Common myeloid progenitor, CD34-positive (primary cell): ENCODE data around the gene YPEL5.
"Not testable (repeated sequence)": the region's sequence is repeated elsewhere in the genome, so short reads cannot be mapped to it uniquely, and the experiment has no call there.

Source experiments
- CTCF ChIA-PET: fragments of 350-600 bp; sonication (Branson Sonifier 250); formaldehyde crosslinking; loops from one replicate; lab custom pipeline; 2021; ENCODE audit warnings: antibody characterized with exemption; lab: Charles Lee
- POLR2A ChIA-PET: fragments of 350-600 bp; sonication (Branson Sonifier 250); formaldehyde crosslinking; loops from one replicate; lab custom pipeline; 2021; ENCODE audit warnings: antibody characterized with exemption; lab: Charles Lee
- DNase-seq, 3 donors: peaks; one replicate each; pipeline versions ENCODE4 v3.0.0 to v3.0.0-alpha.2; 2013
- H3K27ac ChIP-seq, 2 experiments: 1 replicate in 1 of 2; 2 replicates in 1 of 2; pipeline ENCODE4 v1.7.0; 2013; ENCODE audit warnings: inconsistent platforms in 2 of 2, low read length in 2 of 2, mild to moderate bottlenecking in 2 of 2, low read depth in 1 of 2, moderate library complexity in 1 of 2; ENCODE audit not compliant: severe bottlenecking in 2 of 2, insufficient read depth in 1 of 2, poor library complexity in 1 of 2
- H3K27me3 ChIP-seq, 5 experiments: replicated peaks in 2 of 5; 1 replicate in 3 of 5; 2 replicates in 2 of 5; pipeline versions ENCODE4 v1.6.1 to v1.7.0; 2013; ENCODE audit warnings: low read length in 4 of 5, mild to moderate bottlenecking in 2 of 5, moderate library complexity in 2 of 5, inconsistent platforms in 1 of 5; ENCODE audit not compliant: insufficient read depth in 5 of 5, control insufficient read depth in 4 of 5
- H3K36me3 ChIP-seq, 4 experiments: 1 replicate in 2 of 4; 2 replicates in 2 of 4; pipeline versions ENCODE4 v1.6.1 to v1.7.0; 2013; ENCODE audit warnings: low read length in 3 of 4, control low read depth in 1 of 4, mild to moderate bottlenecking in 1 of 4; ENCODE audit not compliant: control insufficient read depth in 4 of 4, insufficient read depth in 4 of 4
- H3K4me1 ChIP-seq, 4 experiments: 1 replicate in 3 of 4; 2 replicates in 1 of 4; pipeline versions ENCODE4 v1.6.1 to v1.7.1; 2013; ENCODE audit warnings: low read length in 3 of 4, mild to moderate bottlenecking in 3 of 4, control low read depth in 1 of 4, inconsistent platforms in 1 of 4, moderate library complexity in 1 of 4; ENCODE audit not compliant: control insufficient read depth in 4 of 4, insufficient read depth in 4 of 4; ENCODE audit errors: control extremely low read depth in 1 of 4
- H3K4me3 ChIP-seq, 7 experiments: 1 replicate in 4 of 7; 2 replicates in 3 of 7; pipeline versions ENCODE4 v1.5.1 to v1.7.0; 2013; ENCODE audit warnings: mild to moderate bottlenecking in 7 of 7, low read length in 6 of 7, moderate library complexity in 6 of 7, inconsistent platforms in 2 of 7, low read depth in 2 of 7, control low read depth in 1 of 7; ENCODE audit not compliant: insufficient read depth in 4 of 7, control insufficient read depth in 1 of 7; ENCODE audit errors: extremely low read depth in 1 of 7
- H3K9me3 ChIP-seq, 5 experiments: 1 replicate in 4 of 5; 2 replicates in 1 of 5; pipeline versions ENCODE4 v1.6.1 to v1.7.1; 2013; ENCODE audit warnings: low read length in 4 of 5, mild to moderate bottlenecking in 2 of 5, inconsistent platforms in 1 of 5, low read depth in 1 of 5, moderate library complexity in 1 of 5; ENCODE audit not compliant: control insufficient read depth in 4 of 5, insufficient read depth in 2 of 5; ENCODE audit errors: control extremely low read depth in 1 of 5
- WGBS: methylation state at CpG from one replicate; pipeline ENCODE4 v1.1.5; 2013; ENCODE audit not compliant: insufficient coverage; 5-methylcytosine and 5-hydroxymethylcytosine counted together

YPEL5 gene

DNA sequence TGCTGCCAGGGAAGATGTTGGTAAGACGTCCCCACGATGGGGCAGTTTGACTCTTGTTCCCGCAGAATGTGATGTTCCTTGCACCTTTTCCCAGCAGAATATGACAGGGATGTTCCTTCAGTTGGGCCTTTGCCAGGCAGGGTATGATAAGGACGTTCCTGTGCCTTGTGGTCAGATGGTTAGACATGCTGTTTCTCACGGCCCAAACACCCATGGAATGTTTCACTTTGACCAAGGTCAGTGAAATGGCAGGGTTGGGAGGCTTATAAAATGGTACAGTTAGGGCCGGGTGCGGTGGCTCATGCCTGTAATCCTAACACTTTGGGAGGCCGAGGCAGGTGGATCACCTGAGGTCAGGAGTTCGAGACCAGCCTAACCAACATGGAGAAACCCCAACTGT, 40.3 kb upstream of the YPEL5 start:
- ChIA-PET CTCF (interaction anchor here (1.0 kb wide), 1 partner anchor 8 kb away, joined by 3 read pairs; no protein-coding TSS in a partner anchor), POLR2A (no interaction called here)
- peaks cover 0 to 7% (median 4%) of the 10 kb centered on the region in 4 experiments for H3K4me1 ChIP-seq
- H3K9me3 ChIP-seq: no peaks in the 10 kb centered on the region
- no peaks in the 10 kb centered on the region for H3K36me3 ChIP-seq
- DNase-seq: no peak
- no peak overlapping the region for H3K4me3 ChIP-seq
- no peak overlapping the region for H3K27ac ChIP-seq
- 97% methylated on average over 9 of the region's 9 CpGs for WGBS
- no peaks in the 10 kb centered on the region for H3K27me3 ChIP-seq

GRCh38 chr2:30108192-30108591, 38.6 kb upstream of the YPEL5 start:
- Histone ChIP-seq H3K4me3 (no peak overlapping the region), H3K27me3 (no peaks in the 10 kb centered on the region), H3K4me1 (peaks cover 0 to 7% (median 4%) of the 10 kb centered on the region in 4 experiments), H3K27ac (no peak overlapping the region), H3K36me3 (no peaks in the 10 kb centered on the region), H3K9me3 (no peaks in the 10 kb centered on the region)
- WGBS: no CpG with 5 or more reads among the region's 2 CpGs
- DNase-seq: no peak
- CTCF ChIA-PET: no interaction called here
- POLR2A ChIA-PET: no interaction called here

- ChIA-PET POLR2A (no interaction called here), CTCF (interaction anchor here (0.7 kb wide), 1 partner anchor 14 kb away, joined by 3 read pairs; no protein-coding TSS in a partner anchor)
- 83% methylated on average over 2 of the region's 5 CpGs for WGBS
Measured at GRCh38 chr2:30108851-30109250, 38.0 kb upstream of the YPEL5 start.

DNA sequence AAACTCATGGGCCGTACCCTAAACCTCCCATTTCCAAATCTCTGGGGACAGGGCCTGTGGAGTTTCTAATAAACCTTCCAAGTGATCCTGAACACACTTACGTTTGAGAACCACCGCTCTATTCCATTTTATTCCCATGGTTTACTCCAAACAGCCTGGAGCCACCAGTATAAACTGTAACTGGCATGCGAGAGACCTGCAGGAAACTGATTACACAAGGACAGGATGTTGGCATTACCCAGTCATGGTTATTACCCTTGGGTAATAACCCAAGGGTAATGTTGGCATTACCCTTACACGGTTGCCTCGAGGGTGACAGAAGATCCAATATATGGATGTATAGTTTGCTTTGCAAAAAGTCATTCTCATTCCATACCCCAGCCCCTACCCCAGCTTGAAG, 37.0 kb upstream of the YPEL5 start:
- Histone ChIP-seq H3K9me3 (no peaks in the 10 kb centered on the region), H3K36me3 (no peaks in the 10 kb centered on the region), H3K27ac (no peak overlapping the region), H3K4me1 (peaks cover 0 to 15% (median 4%) of the 10 kb centered on the region in 4 experiments), H3K4me3 (peak overlapping the region in 1 of 7 experiments; percentile 5), H3K27me3 (no peaks in the 10 kb centered on the region)
- CTCF ChIA-PET: interaction anchor here (1.1 to 1.3 kb wide), 3 partner anchors 20 to 55 kb away, joined by 3 to 4 read pairs (median 3); no protein-coding TSS in a partner anchor
- peak; percentile 39 to 85 (median 76) for DNase-seq
- 36% methylated on average over 4 of the region's 6 CpGs for WGBS
- POLR2A ChIA-PET: no interaction called here

More at GRCh38 chr2:30108851-30109250, 38.0 kb upstream of the YPEL5 start:
- Histone ChIP-seq H3K9me3 (no peaks in the 10 kb centered on the region), H3K4me1 (peaks cover 0 to 13% (median 4%) of the 10 kb centered on the region in 4 experiments), H3K27ac (no peak overlapping the region), H3K36me3 (no peaks in the 10 kb centered on the region), H3K4me3 (no peak overlapping the region), H3K27me3 (no peaks in the 10 kb centered on the region)
- no peak for DNase-seq

- H3K27me3 ChIP-seq: no peaks in the 10 kb centered on the region
- peaks cover 0 to 18% (median 4%) of the 10 kb centered on the region in 4 experiments for H3K4me1 ChIP-seq
- H3K9me3 ChIP-seq: no peaks in the 10 kb centered on the region
- H3K4me3 ChIP-seq: no peak overlapping the region
- POLR2A ChIA-PET: interaction anchor here (0.6 to 1.3 kb wide), 2 partner anchors 21 to 50 kb away, joined by 3 to 4 read pairs; no protein-coding TSS in a partner anchor
- no peak for DNase-seq
- no peak overlapping the region for H3K27ac ChIP-seq
- WGBS: 100% methylated on average over 4 of the region's 6 CpGs
- CTCF ChIA-PET: interaction anchor here (1.1 to 1.3 kb wide), 3 partner anchors 21 to 54 kb away, joined by 3 to 4 read pairs (median 3); no protein-coding TSS in a partner anchor
- H3K36me3 ChIP-seq: no peaks in the 10 kb centered on the region
Measured at GRCh38 chr2:30110773-30111172, 36.0 kb upstream of the YPEL5 start.

DNA sequence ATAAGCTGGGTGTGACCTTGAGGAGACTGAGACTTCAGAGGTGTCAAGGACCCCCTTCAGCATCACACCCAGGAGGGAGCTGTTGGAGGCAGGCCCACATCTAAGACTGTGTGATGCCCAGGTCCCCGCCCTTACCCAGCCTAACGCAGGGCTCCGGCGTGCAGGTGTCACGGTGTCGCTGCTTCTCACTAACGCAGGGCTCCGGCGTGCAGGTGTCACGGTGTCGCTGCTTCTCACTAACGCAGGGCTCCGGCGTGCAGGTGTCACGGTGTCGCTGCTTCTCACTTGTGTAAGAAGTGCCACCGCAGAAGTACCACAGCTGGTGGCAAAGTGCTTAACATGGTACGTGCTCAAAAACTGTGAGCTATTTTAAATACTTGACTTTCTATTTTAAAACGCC, 35.6 kb upstream of the YPEL5 start:
- POLR2A ChIA-PET: interaction anchor here (0.6 to 1.3 kb wide), 2 partner anchors 21 to 49 kb away, joined by 3 to 4 read pairs; no protein-coding TSS in a partner anchor

GRCh38 chr2:30112561-30112960, 34.2 kb upstream of the YPEL5 start:
- Histone ChIP-seq H3K27ac (no peak overlapping the region), H3K4me3 (no peak overlapping the region), H3K9me3 (no peaks in the 10 kb centered on the region), H3K27me3 (no peaks in the 10 kb centered on the region), H3K36me3 (no peaks in the 10 kb centered on the region), H3K4me1 (peaks cover 0 to 18% (median 4%) of the 10 kb centered on the region in 4 experiments)
- WGBS: 93% methylated on average over 10 of the region's 10 CpGs
- ChIA-PET CTCF (interaction anchor here (1.2 to 7.3 kb wide), 5 partner anchors 11 to 56 kb away, joined by 3 to 85 read pairs (median 4); partner anchors contain the start of gene YPEL5), POLR2A (no interaction called here)
- no peak for DNase-seq

More for the DNA sequence above, 35.6 kb upstream of the YPEL5 start:
- H3K4me3 ChIP-seq, H3K9me3 ChIP-seq, DNase-seq, H3K27me3 ChIP-seq, H3K36me3 ChIP-seq, H3K27ac ChIP-seq: not testable (repeated sequence)
- H3K4me1 ChIP-seq: peaks cover 0 to 18% (median 4%) of the 10 kb centered on the region in 4 experiments
- CTCF ChIA-PET: interaction anchor here (1.1 to 1.3 kb wide), 3 partner anchors 21 to 53 kb away, joined by 3 to 4 read pairs (median 3); no protein-coding TSS in a partner anchor
- WGBS: 97% methylated on average over 19 of the region's 19 CpGs
